Measurements from ENCODE around the gene PRR12.

The PRR12 gene

GRCh38 chr19:49641688-49642491 lies 50.9 kb downstream of the PRR12 start, which contains the start of gene SCAF1:
Gene SCAF1 (plus strand): TSS chr19:49642209. CDS start chr19:49645027, 2,818 bp downstream.
- TF ChIP-seq SIN3A (IDR thresholded peaks at IDR 0.05; ENCODE audit: borderline replicate concordance, insufficient read depth, low read length) (no peak), REST (IDR thresholded peaks at IDR 0.05; ENCODE audit: insufficient read depth in 1 of 2, low read depth in 2 of 2, low read length in 2 of 2) (no peak), POLR2AphosphoS5 (IDR thresholded peaks at IDR 0.05; ENCODE audit: low read depth, low read length) (no peak; the same call in 1 of the 2 replicates), FOXP2 (optimal IDR thresholded peaks at IDR 0.05; ENCODE audit: borderline replicate concordance, extremely low read depth, extremely low read length, insufficient read depth) (peak; percentile 98), TAF1 (IDR thresholded peaks at IDR 0.05; ENCODE audit: borderline replicate concordance, insufficient read depth, low read length) (peak; percentile 60; the same call in 1 of the 2 replicates)

- TF ChIP-seq FOXP2 (optimal IDR thresholded peaks at IDR 0.05; ENCODE audit: borderline replicate concordance, extremely low read depth, extremely low read length, insufficient read depth) (no peak), REST (IDR thresholded peaks at IDR 0.05; ENCODE audit: insufficient read depth in 1 of 2, low read depth in 2 of 2, low read length in 2 of 2) (no peak), POLR2AphosphoS5 (IDR thresholded peaks at IDR 0.05; ENCODE audit: low read depth, low read length) (no peak), SIN3A (IDR thresholded peaks at IDR 0.05; ENCODE audit: borderline replicate concordance, insufficient read depth, low read length) (no peak), TAF1 (IDR thresholded peaks at IDR 0.05; ENCODE audit: borderline replicate concordance, insufficient read depth, low read length) (no peak)
Observed at GRCh38 chr19:49642492-49643035, 51.6 kb downstream of the PRR12 start.

- TF ChIP-seq SIN3A (IDR thresholded peaks at IDR 0.05; ENCODE audit: borderline replicate concordance, insufficient read depth, low read length) = no peak
- 0 out of 2 replicates have a peak, but pooled peaks have one; percentile 24 for TF ChIP-seq POLR2AphosphoS5 (IDR thresholded peaks at IDR 0.05; ENCODE audit: low read depth, low read length)
Observed at GRCh38 chr19:49643466-49643865, 52.5 kb downstream of the PRR12 start.

GRCh38 chr19:49645592-49645991 lies 54.6 kb downstream of the PRR12 start:
- TF ChIP-seq SIN3A (IDR thresholded peaks at IDR 0.05; ENCODE audit: borderline replicate concordance, insufficient read depth, low read length) = no peak
- TF ChIP-seq REST (IDR thresholded peaks at IDR 0.05; ENCODE audit: insufficient read depth in 1 of 2, low read depth in 2 of 2, low read length in 2 of 2) = no peak
- no peak for TF ChIP-seq POLR2AphosphoS5 (IDR thresholded peaks at IDR 0.05; ENCODE audit: low read depth, low read length)
- no peak for TF ChIP-seq FOXP2 (optimal IDR thresholded peaks at IDR 0.05; ENCODE audit: borderline replicate concordance, extremely low read depth, extremely low read length, insufficient read depth)
- TF ChIP-seq TAF1 (IDR thresholded peaks at IDR 0.05; ENCODE audit: borderline replicate concordance, insufficient read depth, low read length) = no peak

GRCh38 chr19:49645995-49646394 lies 55.0 kb downstream of the PRR12 start:
- no peak for TF ChIP-seq TAF1 (IDR thresholded peaks at IDR 0.05; ENCODE audit: borderline replicate concordance, insufficient read depth, low read length)
- no peak for TF ChIP-seq REST (IDR thresholded peaks at IDR 0.05; ENCODE audit: insufficient read depth in 1 of 2, low read depth in 2 of 2, low read length in 2 of 2)
- no peak for TF ChIP-seq SIN3A (IDR thresholded peaks at IDR 0.05; ENCODE audit: borderline replicate concordance, insufficient read depth, low read length)
- TF ChIP-seq FOXP2 (optimal IDR thresholded peaks at IDR 0.05; ENCODE audit: borderline replicate concordance, extremely low read depth, extremely low read length, insufficient read depth) = no peak
- TF ChIP-seq POLR2AphosphoS5 (IDR thresholded peaks at IDR 0.05; ENCODE audit: low read depth, low read length) = no peak
